H9 (cell line): ENCODE measurements around the gene MGARP. TPM values are rescaled to one million over a fixed set of nuclear protein-coding genes. Genes with fewer than 3 reads are reported as not detected.

ENCODE experiments used
- DNase-seq: peaks from one replicate; pipeline ENCODE4 v3.0.0-alpha.2; 2017
- H2AFZ ChIP-seq: one replicate; pipeline ENCODE4 v1.6.1; 2013; ENCODE audit warnings: mild to moderate bottlenecking, low read length, control low read depth, moderate library complexity
- H2AK5ac ChIP-seq: 2 replicates; pipeline ENCODE4 v1.6.1; 2013; ENCODE audit warnings: low read length, control low read depth, mixed read lengths; ENCODE audit not compliant: insufficient read length
- H2BK120ac ChIP-seq: one replicate; pipeline ENCODE4 v1.6.1; 2013; ENCODE audit warnings: low read depth, mild to moderate bottlenecking, low read length, control low read depth, inconsistent platforms; ENCODE audit not compliant: poor library complexity, severe bottlenecking
- H2BK12ac ChIP-seq: 2 replicates; pipeline ENCODE4 v1.6.1; 2013; ENCODE audit warnings: low read length, control low read depth, mixed read lengths, low read depth; ENCODE audit not compliant: insufficient read length
- H2BK15ac ChIP-seq: 2 replicates; pipeline ENCODE4 v1.6.1; 2013; ENCODE audit warnings: low read depth, low read length, control low read depth
- H2BK20ac ChIP-seq: one replicate; pipeline ENCODE4 v1.6.1; 2013; ENCODE audit warnings: low read depth, mild to moderate bottlenecking, low read length, control low read depth, inconsistent platforms; ENCODE audit not compliant: poor library complexity, severe bottlenecking
- H2BK5ac ChIP-seq: 2 replicates; pipeline ENCODE4 v1.6.1; 2013; ENCODE audit warnings: low read length, control low read depth, mixed read lengths; ENCODE audit not compliant: insufficient read length
- H3K14ac ChIP-seq: 2 replicates; pipeline ENCODE4 v1.6.1; 2013; ENCODE audit warnings: low read length, control low read depth; ENCODE audit not compliant: insufficient read depth
- H3K18ac ChIP-seq: 2 replicates; pipeline ENCODE4 v1.6.1; 2013; ENCODE audit warnings: low read depth, mild to moderate bottlenecking, mixed read lengths, low read length, control low read depth; ENCODE audit not compliant: insufficient read length
- H3K23ac ChIP-seq: 2 replicates; pipeline ENCODE4 v1.6.1; 2013; ENCODE audit warnings: low read length, control low read depth, mixed read lengths, low read depth; ENCODE audit not compliant: insufficient read length
- H3K23me2 ChIP-seq: 2 replicates; pipeline ENCODE4 v1.6.1; 2013; ENCODE audit warnings: low read depth, mild to moderate bottlenecking, mixed read lengths, low read length, control low read depth; ENCODE audit not compliant: insufficient read length, poor library complexity, severe bottlenecking
- H3K27ac ChIP-seq: 2 replicates; pipeline ENCODE4 v1.5.1; 2013; ENCODE audit warnings: low read length, control low read depth, mixed read lengths, low read depth; ENCODE audit not compliant: insufficient read length
- H3K27me3 ChIP-seq: 2 replicates; pipeline ENCODE4 v1.6.1; 2013; ENCODE audit warnings: low read length, control low read depth, inconsistent platforms; ENCODE audit not compliant: insufficient read depth
- H3K4ac ChIP-seq: 2 replicates; pipeline ENCODE4 v1.6.1; 2013; ENCODE audit warnings: low read depth, mild to moderate bottlenecking, control low read depth, inconsistent platforms, low read length, moderate library complexity
- H3K4me1 ChIP-seq: 2 replicates; pipeline ENCODE4 v1.6.1; 2013; ENCODE audit warnings: low read length, control low read depth, inconsistent platforms; ENCODE audit not compliant: insufficient read depth
- H3K4me2 ChIP-seq: 2 replicates; pipeline ENCODE4 v1.6.1; 2013; ENCODE audit warnings: low read length, control low read depth, mixed read lengths; ENCODE audit not compliant: insufficient read length, insufficient read depth
- H3K56ac ChIP-seq: 2 replicates; pipeline ENCODE4 v1.6.1; 2013; ENCODE audit warnings: low read depth, mild to moderate bottlenecking, mixed read lengths, low read length, control low read depth; ENCODE audit not compliant: insufficient read length
- H3K79me1 ChIP-seq: 2 replicates; pipeline ENCODE4 v1.6.1; 2013; ENCODE audit warnings: low read depth, mild to moderate bottlenecking, moderate library complexity, low read length, control low read depth, inconsistent platforms; ENCODE audit not compliant: insufficient read depth, poor library complexity, severe bottlenecking
- H3K79me2 ChIP-seq: 2 replicates; pipeline ENCODE4 v1.6.1; 2013; ENCODE audit warnings: low read length, control low read depth, inconsistent platforms; ENCODE audit not compliant: insufficient read depth
- H3K9ac ChIP-seq: 2 replicates; pipeline ENCODE4 v1.6.1; 2013; ENCODE audit warnings: low read length, control low read depth, mixed read lengths; ENCODE audit not compliant: insufficient read length; ENCODE audit errors: extremely low read depth
- H3K9me3 ChIP-seq: one replicate; pipeline ENCODE4 v1.6.1; 2013; ENCODE audit warnings: low read depth, low read length, inconsistent platforms; ENCODE audit not compliant: control insufficient read depth
- H3T11ph ChIP-seq: one replicate; pipeline ENCODE4 v1.6.1; 2013; ENCODE audit warnings: mild to moderate bottlenecking, low read length, control low read depth, inconsistent platforms
- H4K20me1 ChIP-seq: one replicate; pipeline ENCODE4 v1.6.1; 2013; ENCODE audit not compliant: control insufficient read depth, insufficient read length, insufficient read depth
- H4K5ac ChIP-seq: 2 replicates; pipeline ENCODE4 v1.6.1; 2013; ENCODE audit warnings: low read depth, mild to moderate bottlenecking, mixed read lengths, low read length, control low read depth; ENCODE audit not compliant: insufficient read length
- H4K8ac ChIP-seq: replicated peaks from 2 replicates; pipeline ENCODE4 v1.6.1; 2013; ENCODE audit warnings: low read length, control low read depth, mixed read lengths, low read depth; ENCODE audit not compliant: insufficient read length
- H4K91ac ChIP-seq: 2 replicates; pipeline ENCODE4 v1.6.1; 2013; ENCODE audit warnings: low read depth, mild to moderate bottlenecking, moderate library complexity, mixed read lengths, low read length, control low read depth; ENCODE audit not compliant: insufficient read length
- H3K27ac Mint-ChIP-seq, 3 experiments: 2 replicates in 2 of 3; 3 replicates in 1 of 3; pipeline ENCODE4 v1.8.0; 2020 to 2021; ENCODE audit warnings: mixed read lengths in 3 of 3, mild to moderate bottlenecking in 1 of 3, moderate library complexity in 1 of 3
- H3K27me3 Mint-ChIP-seq: 2 replicates; pipeline ENCODE4 v1.8.0; 2021; ENCODE audit warnings: low read depth, mild to moderate bottlenecking, moderate library complexity, mixed read lengths
- H3K36me3 Mint-ChIP-seq, 3 experiments: 2 replicates in 2 of 3; 3 replicates in 1 of 3; pipeline ENCODE4 v1.8.0; 2020 to 2021; ENCODE audit warnings: low read depth in 3 of 3, mixed read lengths in 3 of 3; ENCODE audit not compliant: insufficient read depth in 1 of 3
- H3K4me1 Mint-ChIP-seq, 2 experiments: 2 replicates each; pipeline ENCODE4 v1.8.0; 2020; ENCODE audit warnings: mixed read lengths in 2 of 2
- H3K4me3 Mint-ChIP-seq, 2 experiments: 2 replicates in 1 of 2; 3 replicates in 1 of 2; pipeline ENCODE4 v1.8.0; 2020 to 2021; ENCODE audit warnings: mild to moderate bottlenecking in 2 of 2, mixed read lengths in 2 of 2, moderate library complexity in 1 of 2
- H3K9me3 Mint-ChIP-seq, 2 experiments: 2 replicates in 1 of 2; 3 replicates in 1 of 2; pipeline ENCODE4 v1.8.0; 2020; ENCODE audit warnings: mild to moderate bottlenecking in 2 of 2, mixed read lengths in 2 of 2, moderate library complexity in 1 of 2
- WGBS: extraction: QIAGEN DNeasy Blood & Tissue Kit; methylation state at CpG from one replicate; pipeline ENCODE4 v1.1.7; 2013; ENCODE audit warnings: missing lambda C conversion rate, low lambda C conversion rate, mixed read lengths; ENCODE audit not compliant: insufficient read length; ENCODE audit errors: extremely low coverage; 5-methylcytosine and 5-hydroxymethylcytosine counted together
- total RNA-seq: library from RNA; stranded (reverse); gene quantifications from 2 replicates; pipeline ENCODE4 v1.2.1, GENCODE V29; 2021
- TF ChIP-seq, protein P1 (sequence below): fragments of 200-600 bp; sonication (generic); conservative IDR thresholded peaks from 3 replicates; pipeline ENCODE4 v1.8.0; 2021; ENCODE audit warnings: antibody characterized with exemption, mild to moderate bottlenecking

Gene MGARP
- total RNA-seq, 1 experiment from 2014 or later, result 4.0 TPM

GRCh38 chr4:139247700-139248238, 32.3 kb downstream of the MGARP start:
- Histone ChIP-seq H3T11ph (no peak overlapping the region), H4K91ac (no peak overlapping the region), H2AFZ (no peak overlapping the region), H2BK5ac (no peak overlapping the region), H3K23ac (no peak overlapping the region), H3K9ac (no peak overlapping the region), H3K27ac (no peak overlapping the region), H2BK12ac (no peak overlapping the region), H3K14ac (no peak overlapping the region), H3K27me3 (no peaks in the 10 kb centered on the region), H3K4ac (no peak overlapping the region), H3K9me3 (no peaks in the 10 kb centered on the region), H2AK5ac (no peak overlapping the region), H3K18ac (no peak overlapping the region), H2BK120ac (no peak overlapping the region), H2BK20ac (no peak overlapping the region), H4K8ac (no peak overlapping the region), H4K5ac (no peak overlapping the region), H3K4me1 (peaks cover under 1% of the 10 kb centered on the region; the same call in 1 of the 2 replicates), H3K79me2 (no peaks in the 10 kb centered on the region), H3K4me2 (no peak overlapping the region), H2BK15ac (no peak overlapping the region), H3K56ac (no peak overlapping the region), H3K79me1 (no peaks in the 10 kb centered on the region), H3K23me2 (no peaks in the 10 kb centered on the region), H4K20me1 (no peaks in the 10 kb centered on the region)
- Mint-ChIP-seq H3K27ac (no peak overlapping the region), H3K36me3 (no peaks in the 10 kb centered on the region), H3K4me3 (no peak overlapping the region), H3K4me1 (peaks cover 2% of the 10 kb centered on the region in 2 experiments; a peak in 3 of 4 replicates), H3K9me3 (no peaks in the 10 kb centered on the region), H3K27me3 (no peaks in the 10 kb centered on the region)
- no CpG with 5 or more reads among the region's 4 CpGs for WGBS
- no peak for DNase-seq
- TF ChIP-seq, protein P1, sequence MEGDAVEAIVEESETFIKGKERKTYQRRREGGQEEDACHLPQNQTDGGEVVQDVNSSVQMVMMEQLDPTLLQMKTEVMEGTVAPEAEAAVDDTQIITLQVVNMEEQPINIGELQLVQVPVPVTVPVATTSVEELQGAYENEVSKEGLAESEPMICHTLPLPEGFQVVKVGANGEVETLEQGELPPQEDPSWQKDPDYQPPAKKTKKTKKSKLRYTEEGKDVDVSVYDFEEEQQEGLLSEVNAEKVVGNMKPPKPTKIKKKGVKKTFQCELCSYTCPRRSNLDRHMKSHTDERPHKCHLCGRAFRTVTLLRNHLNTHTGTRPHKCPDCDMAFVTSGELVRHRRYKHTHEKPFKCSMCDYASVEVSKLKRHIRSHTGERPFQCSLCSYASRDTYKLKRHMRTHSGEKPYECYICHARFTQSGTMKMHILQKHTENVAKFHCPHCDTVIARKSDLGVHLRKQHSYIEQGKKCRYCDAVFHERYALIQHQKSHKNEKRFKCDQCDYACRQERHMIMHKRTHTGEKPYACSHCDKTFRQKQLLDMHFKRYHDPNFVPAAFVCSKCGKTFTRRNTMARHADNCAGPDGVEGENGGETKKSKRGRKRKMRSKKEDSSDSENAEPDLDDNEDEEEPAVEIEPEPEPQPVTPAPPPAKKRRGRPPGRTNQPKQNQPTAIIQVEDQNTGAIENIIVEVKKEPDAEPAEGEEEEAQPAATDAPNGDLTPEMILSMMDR, result no peak
